Activated CD4-positive, alpha-beta T cell treated with anti-CD3 and anti-CD28 coated beads for 1 hour (primary cell): ENCODE data around the gene NAALADL2.

Source experiments
- DNase-seq: peaks from one replicate; pipeline ENCODE4 v3.0.0-alpha.2; 2020

NAALADL2 gene

GRCh38 chr3:175001091-175001490 lies 142.0 kb downstream of the NAALADL2 start:
- no peak for DNase-seq

DNA sequence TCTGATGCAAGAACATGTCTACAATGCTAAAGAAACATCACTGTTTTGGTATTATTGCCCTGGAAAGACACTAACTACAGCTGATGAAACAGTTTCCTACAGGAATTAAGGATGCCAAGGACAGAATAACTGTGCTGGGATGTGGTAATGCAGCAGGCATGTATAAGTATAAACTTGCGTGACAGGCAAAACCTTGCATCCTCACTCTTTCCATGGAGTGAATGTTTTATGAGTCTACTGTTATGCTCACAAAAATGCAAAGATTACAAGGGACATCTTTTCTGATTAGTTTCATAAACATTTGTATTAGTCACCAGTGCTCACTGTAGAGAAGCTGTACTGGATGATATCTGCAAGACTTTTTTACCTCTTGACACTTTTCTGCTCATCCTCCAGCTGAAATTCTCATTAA lies 143.6 kb downstream of the NAALADL2 start:
- DNase-seq, result no peak

GRCh38 chr3:175003590-175003989 lies 144.5 kb downstream of the NAALADL2 start:
- DNase-seq, result no peak

GRCh38 chr3:175005193-175005592 lies 146.1 kb downstream of the NAALADL2 start:
- no peak for DNase-seq

- DNase-seq, result no peak
These were observed 146.7 kb downstream of the NAALADL2 start for GRCh38 chr3:175005881-175006280.

GRCh38 chr3:175007306-175007705 lies 148.2 kb downstream of the NAALADL2 start:
- DNase-seq, result no peak

GRCh38 chr3:175009295-175009694 lies 150.2 kb downstream of the NAALADL2 start:
- DNase-seq, result no peak

DNA sequence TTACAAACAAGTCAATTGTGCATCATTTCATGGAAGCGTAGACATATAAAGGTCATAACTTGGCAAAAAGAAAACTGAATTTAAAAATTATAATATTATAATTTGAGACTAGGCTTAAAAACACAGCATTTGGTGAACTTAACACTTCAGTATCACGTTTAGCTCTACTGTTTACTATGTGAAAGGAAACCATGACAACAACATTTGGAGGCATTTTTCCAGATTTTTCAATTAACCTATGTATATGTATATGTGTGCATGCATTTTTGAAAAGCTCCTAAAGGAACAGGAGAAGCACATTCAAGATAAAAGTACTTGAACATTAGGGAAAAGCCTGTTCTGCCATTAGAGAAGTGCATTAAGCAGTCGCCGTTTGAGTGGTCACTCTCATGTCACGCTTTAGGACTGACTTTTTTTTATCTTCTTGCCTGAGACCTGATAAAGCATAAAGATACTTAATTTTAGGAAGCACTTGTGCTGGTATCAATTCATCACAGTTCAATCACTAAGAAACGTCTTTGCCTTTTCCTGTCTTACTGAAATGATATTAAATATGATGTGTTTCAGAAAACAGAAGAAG lies 156.0 kb downstream of the NAALADL2 start:
- no peak for DNase-seq

DNA sequence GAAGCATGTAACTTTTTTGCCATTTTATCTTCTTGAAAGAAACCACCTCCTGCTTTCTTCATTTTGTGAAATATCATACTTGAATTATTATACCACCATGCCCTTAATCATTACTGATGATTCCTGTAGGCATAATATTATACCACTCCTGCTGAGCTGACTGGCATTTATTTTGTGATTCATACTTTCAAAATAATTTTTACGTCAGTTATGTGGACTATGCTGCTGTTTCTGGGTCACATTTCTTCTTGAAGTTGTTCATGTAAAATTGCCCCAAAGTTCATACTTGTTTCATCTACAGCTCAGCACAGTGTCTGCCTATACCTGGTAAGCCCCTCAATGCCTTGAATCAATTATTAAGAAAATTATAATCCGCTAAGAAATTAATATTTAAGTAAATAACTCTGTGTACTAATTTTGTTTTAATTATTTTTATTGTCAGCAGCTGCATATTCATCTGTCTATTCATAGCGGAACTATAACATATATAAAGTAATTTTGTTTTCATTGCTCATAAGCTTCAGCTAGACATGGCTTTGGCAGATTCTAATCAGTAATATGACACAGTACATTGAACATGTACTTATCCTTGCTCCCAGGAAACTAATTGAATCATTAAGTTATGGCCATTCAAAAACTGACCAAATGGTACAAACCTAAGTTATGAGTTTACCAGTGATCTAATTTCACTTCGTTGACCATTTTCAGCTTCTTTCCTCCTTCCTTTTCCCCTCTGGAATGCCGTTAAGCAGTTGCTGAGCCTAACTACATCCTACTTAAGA lies 160.0 kb downstream of the NAALADL2 start:
- no peak for DNase-seq

GRCh38 chr3:175020101-175020500 lies 161.0 kb downstream of the NAALADL2 start:
- DNase-seq, result no peak

GRCh38 chr3:175029828-175030227 lies 170.7 kb downstream of the NAALADL2 start:
- no peak for DNase-seq

- DNase-seq, result no peak
These were observed 180.7 kb downstream of the NAALADL2 start for GRCh38 chr3:175039875-175040274.

DNA sequence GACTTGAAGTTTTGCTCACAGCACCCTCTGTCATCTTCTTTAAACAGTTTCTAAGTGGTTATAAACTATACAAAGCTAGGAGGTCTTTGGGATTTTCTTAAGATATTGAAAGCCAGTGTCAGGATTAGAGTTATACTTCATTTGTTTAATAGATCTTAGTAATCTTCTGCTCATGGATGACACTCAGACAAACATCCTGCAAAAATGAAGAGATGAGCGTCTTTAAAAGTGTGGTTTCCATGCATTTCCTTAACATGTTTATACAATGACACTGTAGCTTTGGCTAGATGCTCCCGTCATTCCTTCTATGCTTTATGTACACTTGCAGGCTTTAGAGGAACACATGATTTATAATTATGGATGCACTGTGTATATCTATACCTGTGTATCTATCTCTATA lies 182.2 kb downstream of the NAALADL2 start:
- no peak for DNase-seq

DNA sequence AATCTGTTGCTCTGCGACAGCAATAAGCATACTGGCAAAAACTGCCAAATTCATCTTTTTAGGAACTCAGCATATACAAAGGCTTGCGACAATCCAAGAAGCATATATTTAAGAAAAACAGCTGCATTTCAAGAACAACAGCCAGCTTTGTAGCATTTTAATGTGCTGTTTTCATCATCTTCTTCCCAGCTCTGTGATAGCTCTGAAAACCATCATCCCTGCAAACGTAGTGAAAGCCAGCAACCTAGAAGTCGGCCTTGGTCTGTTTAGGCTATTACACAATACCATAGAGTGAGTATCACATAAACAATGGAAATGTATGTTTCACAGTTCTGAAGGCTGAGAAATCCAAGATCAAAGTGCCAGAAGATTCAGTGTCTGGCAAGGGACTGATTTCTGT lies 187.5 kb downstream of the NAALADL2 start:
- DNase-seq, result no peak

DNA sequence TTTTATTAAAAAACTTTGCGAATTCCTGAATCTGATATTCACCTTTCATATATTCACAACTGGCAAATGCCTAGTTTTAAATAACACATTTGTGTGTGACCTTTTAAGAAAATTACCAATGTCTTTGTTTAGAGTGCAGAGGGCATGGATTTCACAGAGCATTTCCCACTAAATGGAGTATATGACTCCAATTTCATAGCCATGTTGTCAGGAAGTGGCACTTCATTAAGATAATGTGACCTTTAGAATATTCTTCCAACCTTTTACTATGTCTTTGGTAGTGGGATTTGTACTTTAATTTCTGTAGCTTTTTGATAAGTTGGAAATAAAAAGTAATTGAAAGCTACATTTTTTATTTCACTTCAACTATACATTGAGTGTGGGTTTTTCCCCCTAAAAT lies 188.7 kb downstream of the NAALADL2 start:
- DNase-seq, result no peak

GRCh38 chr3:175057401-175057800 lies 198.3 kb downstream of the NAALADL2 start:
- no peak for DNase-seq

GRCh38 chr3:175059788-175060187 lies 200.7 kb downstream of the NAALADL2 start:
- DNase-seq, result no peak

- no peak for DNase-seq
These were observed 206.4 kb downstream of the NAALADL2 start for GRCh38 chr3:175065497-175065896.

DNA sequence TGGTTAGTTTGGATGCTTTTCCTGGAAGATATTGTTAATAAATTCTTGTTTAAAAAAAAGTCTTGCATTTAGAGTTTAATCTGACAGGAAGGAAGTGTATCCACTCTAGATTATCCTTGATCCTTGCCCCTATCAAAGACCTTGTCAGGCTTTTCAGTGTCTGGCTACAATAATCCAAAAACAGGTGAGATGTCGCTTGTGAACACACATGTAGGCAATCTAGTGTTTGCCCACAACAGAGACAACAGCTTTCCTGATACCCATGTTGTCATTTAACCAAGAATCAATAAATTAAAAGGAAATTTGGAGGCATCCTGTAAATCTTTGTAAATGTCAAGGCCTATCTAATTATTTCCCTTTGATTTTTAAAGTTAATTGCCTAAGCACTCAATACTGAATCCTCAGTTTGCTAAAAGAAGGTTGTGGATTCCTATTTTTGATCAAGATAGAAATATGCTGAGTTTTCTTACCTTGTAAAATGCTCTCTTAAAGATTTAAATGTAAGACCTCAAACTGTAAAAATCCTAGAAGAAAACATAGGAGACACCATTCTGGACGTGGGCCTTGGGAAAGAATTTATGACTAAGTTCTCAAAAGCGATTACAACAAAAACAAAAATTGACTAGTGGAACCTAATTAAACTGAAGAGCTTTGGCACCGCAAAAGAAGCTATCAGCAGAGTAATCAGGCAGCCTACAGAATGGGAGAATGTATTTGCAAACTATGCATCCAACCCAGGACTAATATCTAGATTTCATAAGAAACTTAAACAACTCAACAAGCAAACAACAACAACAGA lies 207.7 kb downstream of the NAALADL2 start:
- DNase-seq, result no peak

- no peak for DNase-seq
These were observed 209.5 kb downstream of the NAALADL2 start for GRCh38 chr3:175068587-175068986.

- DNase-seq, result no peak
These were observed 211.8 kb downstream of the NAALADL2 start for GRCh38 chr3:175070946-175071345.

DNA sequence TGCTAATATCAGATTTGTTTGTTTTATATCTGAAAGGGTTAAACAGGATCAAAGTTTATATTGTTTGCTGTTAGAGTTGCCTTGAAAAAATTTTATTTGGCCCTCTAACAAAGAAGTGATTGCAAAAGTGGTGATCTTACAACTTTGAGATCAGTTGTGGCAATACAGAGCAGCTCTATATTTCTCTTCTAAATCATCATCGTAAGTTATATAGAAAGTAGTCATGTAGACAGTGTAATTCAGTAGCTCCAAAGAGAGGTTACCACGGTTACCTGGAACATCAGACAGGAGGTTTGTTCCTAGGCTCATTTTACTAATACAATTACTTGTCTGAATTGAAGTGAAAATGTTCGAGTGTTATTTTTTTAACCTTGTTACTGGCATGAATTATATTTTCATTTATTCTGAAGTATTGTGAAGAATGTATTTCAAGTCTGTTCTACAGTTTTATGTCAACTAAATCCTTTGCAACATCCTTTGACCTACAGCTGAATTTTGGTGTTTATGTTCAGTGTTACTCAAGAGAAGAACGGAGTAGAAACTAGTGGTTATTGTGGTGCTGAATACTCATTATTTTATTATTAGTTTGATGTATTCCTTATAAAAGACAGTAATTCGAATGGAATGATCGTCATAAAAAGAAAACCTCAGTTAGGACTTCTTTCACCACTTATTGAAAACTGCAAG lies 214.2 kb downstream of the NAALADL2 start:
- DNase-seq, result no peak

- DNase-seq, result no peak
These were observed 216.1 kb downstream of the NAALADL2 start for GRCh38 chr3:175075269-175075668.
